Measurements from ENCODE around the gene CCNL2. TPM values are rescaled to one million over a fixed set of nuclear protein-coding genes. Genes with fewer than 3 reads are reported as not detected.

CCNL2 gene
- total RNA-seq, 1 donor from 2014 or later = 266 TPM

DNA sequence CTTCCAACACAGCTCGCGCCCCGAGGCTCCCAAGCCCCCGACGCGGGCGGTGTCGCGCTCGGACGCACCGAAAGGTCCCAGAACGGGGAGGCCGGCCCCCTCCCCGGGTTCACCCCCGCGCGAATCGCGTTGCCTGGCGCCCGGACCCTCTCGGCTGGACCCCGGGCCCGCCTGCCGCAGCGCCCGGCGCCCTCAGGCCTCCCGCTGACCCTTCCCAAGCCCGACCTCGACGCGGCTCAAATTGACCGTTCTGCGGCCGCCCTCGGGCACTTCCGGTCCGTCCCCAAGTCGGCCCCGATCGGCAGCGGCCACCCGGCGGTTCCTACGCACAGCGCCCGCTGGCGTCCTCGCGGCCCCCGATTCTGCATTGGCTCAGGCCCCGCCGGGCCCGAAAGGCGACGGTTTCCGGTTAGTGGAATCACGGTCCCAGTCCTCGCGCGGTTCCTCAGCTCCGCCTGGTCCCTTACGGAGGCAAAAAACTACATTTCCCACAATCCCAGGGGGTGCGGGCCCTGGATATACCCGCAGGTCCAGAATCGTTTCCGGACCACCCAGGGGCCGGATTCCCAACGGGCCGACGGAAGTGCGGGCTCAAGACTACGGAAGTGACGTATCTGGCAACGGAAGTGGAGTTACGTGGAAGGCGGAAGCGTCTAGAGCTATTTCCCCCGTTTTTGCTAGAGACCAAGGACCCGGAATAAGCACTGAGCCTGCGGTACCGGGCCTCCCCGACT lies 24.0 kb downstream of the CCNL2 start, which contains the start of gene AURKAIP1:
Gene AURKAIP1 (minus strand): TSS at position 279 of the 734 bp plus-strand sequence. CDS start 451 bp downstream, outside the sequence.
- TF ChIP-seq, protein P1, sequence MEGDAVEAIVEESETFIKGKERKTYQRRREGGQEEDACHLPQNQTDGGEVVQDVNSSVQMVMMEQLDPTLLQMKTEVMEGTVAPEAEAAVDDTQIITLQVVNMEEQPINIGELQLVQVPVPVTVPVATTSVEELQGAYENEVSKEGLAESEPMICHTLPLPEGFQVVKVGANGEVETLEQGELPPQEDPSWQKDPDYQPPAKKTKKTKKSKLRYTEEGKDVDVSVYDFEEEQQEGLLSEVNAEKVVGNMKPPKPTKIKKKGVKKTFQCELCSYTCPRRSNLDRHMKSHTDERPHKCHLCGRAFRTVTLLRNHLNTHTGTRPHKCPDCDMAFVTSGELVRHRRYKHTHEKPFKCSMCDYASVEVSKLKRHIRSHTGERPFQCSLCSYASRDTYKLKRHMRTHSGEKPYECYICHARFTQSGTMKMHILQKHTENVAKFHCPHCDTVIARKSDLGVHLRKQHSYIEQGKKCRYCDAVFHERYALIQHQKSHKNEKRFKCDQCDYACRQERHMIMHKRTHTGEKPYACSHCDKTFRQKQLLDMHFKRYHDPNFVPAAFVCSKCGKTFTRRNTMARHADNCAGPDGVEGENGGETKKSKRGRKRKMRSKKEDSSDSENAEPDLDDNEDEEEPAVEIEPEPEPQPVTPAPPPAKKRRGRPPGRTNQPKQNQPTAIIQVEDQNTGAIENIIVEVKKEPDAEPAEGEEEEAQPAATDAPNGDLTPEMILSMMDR (IDR thresholded peaks at IDR 0.05; ENCODE audit: unreplicated experiment) = no peak
- no peaks in the 10 kb centered on the region for H3K9me3 Mint-ChIP-seq (ENCODE audit: unreplicated experiment)
- peak within 1 kb of the TSS; percentile 89 for H3K4me3 Mint-ChIP-seq (ENCODE audit: unreplicated experiment)
- peaks cover 4% of the 10 kb centered on the region for H3K4me1 Mint-ChIP-seq (ENCODE audit: unreplicated experiment)
- peaks cover 5% of the 10 kb centered on the region for H3K27me3 Mint-ChIP-seq (ENCODE audit: unreplicated experiment)
- H3K36me3 Mint-ChIP-seq (ENCODE audit: low read depth, unreplicated experiment) = peaks cover 4% of the 10 kb centered on the region
- peak within 1 kb of the TSS; percentile 95 for H3K27ac Mint-ChIP-seq (ENCODE audit: unreplicated experiment)
- DNase-seq (ENCODE audit: low spot score) = peak; percentile 94

- no peak for DNase-seq (ENCODE audit: low spot score)
- Mint-ChIP-seq H3K27ac (ENCODE audit: unreplicated experiment) (no peak overlapping the region), H3K36me3 (ENCODE audit: low read depth, unreplicated experiment) (peaks cover 4% of the 10 kb centered on the region), H3K9me3 (ENCODE audit: unreplicated experiment) (no peaks in the 10 kb centered on the region), H3K4me1 (ENCODE audit: unreplicated experiment) (peaks cover 4% of the 10 kb centered on the region), H3K4me3 (ENCODE audit: unreplicated experiment) (peak overlapping the region; percentile 89), H3K27me3 (ENCODE audit: unreplicated experiment) (peaks cover 5% of the 10 kb centered on the region)
- TF ChIP-seq, protein P1 (IDR thresholded peaks at IDR 0.05; ENCODE audit: unreplicated experiment) = no peak
Observed at GRCh38 chr1:1374589-1374928, 24.6 kb downstream of the CCNL2 start.

DNA sequence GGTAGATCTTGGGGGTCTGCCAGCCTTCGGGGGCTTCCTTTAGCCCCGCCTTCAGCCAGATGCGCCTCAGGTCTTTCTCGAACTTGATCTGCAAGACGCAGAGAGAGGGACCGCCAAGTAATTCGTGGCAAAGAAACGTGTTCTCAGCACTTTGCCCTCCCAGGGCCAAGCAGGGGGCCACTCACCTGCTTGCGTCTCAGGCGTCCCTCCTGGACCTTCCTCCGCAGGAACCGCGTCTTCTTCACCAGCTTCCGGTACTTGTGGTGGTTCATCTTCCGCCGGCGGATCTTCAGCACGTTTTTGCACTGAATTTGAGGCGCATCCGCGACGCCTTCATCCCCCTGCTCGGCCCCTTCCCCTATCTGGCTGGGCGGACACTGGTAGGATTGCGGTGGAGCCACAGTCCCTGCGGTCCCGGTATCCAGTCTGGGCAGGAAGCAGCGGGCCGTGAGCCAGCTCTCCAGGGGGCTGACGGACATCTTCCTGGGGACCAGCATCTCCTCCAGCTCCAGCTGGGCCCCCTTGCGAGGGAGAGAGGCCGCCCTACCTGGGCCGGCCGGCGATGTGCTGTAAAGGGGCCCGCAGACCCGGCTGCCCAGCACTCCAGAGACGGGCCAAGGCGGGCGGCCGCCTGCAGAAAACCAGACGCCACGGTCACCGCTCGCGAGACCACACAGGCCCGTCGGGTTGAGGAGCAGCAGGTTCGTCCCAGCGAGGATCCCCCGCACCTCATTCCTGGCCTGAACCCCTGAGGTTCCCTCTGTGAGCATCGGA lies 25.1 kb downstream of the CCNL2 start:
- no peak for DNase-seq (ENCODE audit: low spot score)
- Mint-ChIP-seq H3K4me1 (ENCODE audit: unreplicated experiment) (peaks cover 4% of the 10 kb centered on the region), H3K36me3 (ENCODE audit: low read depth, unreplicated experiment) (peaks cover 4% of the 10 kb centered on the region), H3K27me3 (ENCODE audit: unreplicated experiment) (peaks cover 5% of the 10 kb centered on the region), H3K27ac (ENCODE audit: unreplicated experiment) (peak overlapping the region; percentile 18), H3K9me3 (ENCODE audit: unreplicated experiment) (no peaks in the 10 kb centered on the region), H3K4me3 (ENCODE audit: unreplicated experiment) (peak overlapping the region; percentile 89)
- TF ChIP-seq, protein P1 (IDR thresholded peaks at IDR 0.05; ENCODE audit: unreplicated experiment) = no peak

GRCh38 chr1:1373051-1373814 lies 25.9 kb downstream of the CCNL2 start:
- TF ChIP-seq, protein P1 (IDR thresholded peaks at IDR 0.05; ENCODE audit: unreplicated experiment) = no peak
- Mint-ChIP-seq H3K36me3 (ENCODE audit: low read depth, unreplicated experiment) (peaks cover 4% of the 10 kb centered on the region), H3K4me1 (ENCODE audit: unreplicated experiment) (peaks cover 4% of the 10 kb centered on the region), H3K27me3 (ENCODE audit: unreplicated experiment) (peaks cover 5% of the 10 kb centered on the region), H3K27ac (ENCODE audit: unreplicated experiment) (peak overlapping the region; percentile 36), H3K9me3 (ENCODE audit: unreplicated experiment) (no peaks in the 10 kb centered on the region), H3K4me3 (ENCODE audit: unreplicated experiment) (peak overlapping the region; percentile 56)
- no peak for DNase-seq (ENCODE audit: low spot score)
